Neural progenitor cell (in vitro differentiated cells): ENCODE results near the gene ANAPC10. TPM values are rescaled to one million over a fixed set of nuclear protein-coding genes. Genes with fewer than 3 reads are reported as not detected.

ENCODE experiments used
- DNase-seq: peaks from one replicate; pipeline ENCODE4 v3.0.0-alpha.2; 2016; ENCODE audit warnings: low spot score
- H2AFZ ChIP-seq: fragments of 200-600 bp; sonication (generic); replicated peaks from 2 replicates; pipeline ENCODE4 v1.6.1; 2016; ENCODE audit warnings: antibody characterized with exemption
- H3F3A ChIP-seq: fragments of 200-600 bp; sonication (generic); 2 replicates; pipeline ENCODE4 v1.6.1; 2016; ENCODE audit warnings: antibody characterized with exemption, low read depth
- H3K27ac ChIP-seq: fragments of 200-600 bp; sonication (generic); 2 replicates; pipeline ENCODE4 v1.5.1; 2016; ENCODE audit warnings: mild to moderate bottlenecking
- H3K27me3 ChIP-seq: fragments of 200-600 bp; sonication (generic); 2 replicates; pipeline ENCODE4 v1.6.1; 2016; ENCODE audit warnings: mild to moderate bottlenecking, moderate library complexity
- H3K36me3 ChIP-seq: fragments of 200-600 bp; sonication (generic); 2 replicates; pipeline ENCODE4 v1.5.1; 2016
- H3K4me1 ChIP-seq: fragments of 200-600 bp; sonication (generic); 2 replicates; pipeline ENCODE4 v1.6.1; 2016; ENCODE audit warnings: mixed run types
- H3K4me2 ChIP-seq: fragments of 200-600 bp; sonication (generic); 2 replicates; pipeline ENCODE4 v1.6.1; 2016
- H3K4me3 ChIP-seq: fragments of 200-600 bp; sonication (generic); 2 replicates; pipeline ENCODE4 v1.5.1; 2016
- H3K79me2 ChIP-seq: fragments of 200-600 bp; sonication (generic); 2 replicates; pipeline ENCODE4 v1.6.1; 2016; ENCODE audit warnings: low read depth
- H3K9ac ChIP-seq: fragments of 200-600 bp; sonication (generic); 2 replicates; pipeline ENCODE4 v1.6.1; 2016
- H3K9me3 ChIP-seq: fragments of 200-600 bp; sonication (generic); 2 replicates; pipeline ENCODE4 v1.5.1; 2016; ENCODE audit warnings: low read depth
- H4K20me1 ChIP-seq: fragments of 200-600 bp; sonication (generic); 2 replicates; pipeline ENCODE4 v1.6.1; 2016; ENCODE audit warnings: low read depth
- H3K27ac Mint-ChIP-seq: 3 replicates; pipeline ENCODE4 v1.8.0; 2021; ENCODE audit warnings: mixed read lengths
- H3K27me3 Mint-ChIP-seq: 2 replicates; pipeline ENCODE4 v1.8.0; 2022; ENCODE audit warnings: low read depth, mild to moderate bottlenecking, inconsistent platforms, moderate library complexity, mixed read lengths; ENCODE audit not compliant: insufficient read depth
- H3K36me3 Mint-ChIP-seq: 3 replicates; pipeline ENCODE4 v1.8.0; 2021; ENCODE audit warnings: mixed read lengths
- H3K4me1 Mint-ChIP-seq: 3 replicates; pipeline ENCODE4 v1.8.0; 2021; ENCODE audit warnings: mixed read lengths
- H3K4me3 Mint-ChIP-seq: 3 replicates; pipeline ENCODE4 v1.8.0; 2021; ENCODE audit warnings: mild to moderate bottlenecking, moderate library complexity, mixed read lengths
- H3K9me3 Mint-ChIP-seq: 3 replicates; pipeline ENCODE4 v1.8.0; 2020; ENCODE audit warnings: mixed read lengths
- EZH2 ChIP-seq: fragments of 200-600 bp; sonication (generic); IDR thresholded peaks from 2 replicates; pipeline ENCODE4 v1.6.1; 2017; ENCODE audit warnings: antibody characterized with exemption, mild to moderate bottlenecking, moderate library complexity
- EZH2phosphoT487 ChIP-seq: fragments of 200-600 bp; sonication (generic); IDR thresholded peaks from 2 replicates; pipeline ENCODE4 v1.6.1; 2017; ENCODE audit warnings: antibody characterized with exemption
- total RNA-seq: library from RNA; depleted of rRNA; stranded (reverse); fragments of >200 nt; gene quantifications from 2 replicates; pipeline ENCODE4 v1.2.3, GENCODE V29; 2015; ENCODE audit warnings: low replicate concordance
- TF ChIP-seq, protein P1 (sequence below): fragments of 200-600 bp; sonication (generic); IDR thresholded peaks from 2 replicates; pipeline ENCODE4 v1.5.1; 2017; ENCODE audit warnings: antibody characterized with exemption, mild to moderate bottlenecking

The ANAPC10 gene
- total RNA-seq, 1 donor from 2014 or later, result 48.4 TPM

DNA sequence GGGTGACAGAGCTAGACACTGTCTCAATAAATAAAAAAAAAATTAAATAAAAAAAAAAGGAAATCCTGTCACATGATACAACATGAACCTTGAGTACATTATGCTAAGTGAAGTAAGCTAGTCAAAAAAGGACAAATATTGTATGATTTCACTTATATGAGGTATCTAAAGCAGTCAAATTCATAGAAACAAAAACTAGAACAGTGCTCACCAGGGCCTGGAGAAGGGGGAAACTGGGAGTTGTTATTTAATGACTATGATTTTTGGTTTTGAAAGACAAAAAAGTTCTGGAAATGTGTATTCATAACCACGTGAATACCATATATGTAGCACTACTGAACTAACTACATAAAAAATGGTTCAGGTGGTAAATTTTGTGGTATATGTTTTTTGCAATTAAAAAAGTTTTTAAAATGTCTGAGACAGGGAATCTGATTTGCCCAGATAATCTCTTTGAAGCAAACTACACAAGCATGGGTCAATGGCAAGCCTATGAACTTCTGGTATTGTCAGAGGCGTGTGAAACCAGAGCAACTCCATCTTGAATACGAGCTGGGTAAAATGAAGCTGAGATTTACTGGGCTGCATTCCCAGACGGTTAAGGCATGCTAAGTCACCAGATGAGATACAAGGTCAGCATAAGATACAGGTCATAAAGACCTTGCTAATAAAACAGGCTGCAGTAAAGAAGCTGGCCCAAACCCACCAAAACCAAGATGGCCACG lies 42.3 kb downstream of the ANAPC10 start:
- Histone ChIP-seq H2AFZ (no peak overlapping the region), H3K79me2 (peaks cover 3% of the 10 kb centered on the region), H3K9me3 (no peaks in the 10 kb centered on the region), H3K27me3 (no peaks in the 10 kb centered on the region), H3K4me3 (no peak overlapping the region), H3K9ac (no peak overlapping the region), H4K20me1 (no peaks in the 10 kb centered on the region), H3K4me2 (no peak overlapping the region), H3F3A (no peaks in the 10 kb centered on the region), H3K36me3 (no peaks in the 10 kb centered on the region), H3K27ac (no peak overlapping the region), H3K4me1 (no peaks in the 10 kb centered on the region)
- TF ChIP-seq, protein P1, sequence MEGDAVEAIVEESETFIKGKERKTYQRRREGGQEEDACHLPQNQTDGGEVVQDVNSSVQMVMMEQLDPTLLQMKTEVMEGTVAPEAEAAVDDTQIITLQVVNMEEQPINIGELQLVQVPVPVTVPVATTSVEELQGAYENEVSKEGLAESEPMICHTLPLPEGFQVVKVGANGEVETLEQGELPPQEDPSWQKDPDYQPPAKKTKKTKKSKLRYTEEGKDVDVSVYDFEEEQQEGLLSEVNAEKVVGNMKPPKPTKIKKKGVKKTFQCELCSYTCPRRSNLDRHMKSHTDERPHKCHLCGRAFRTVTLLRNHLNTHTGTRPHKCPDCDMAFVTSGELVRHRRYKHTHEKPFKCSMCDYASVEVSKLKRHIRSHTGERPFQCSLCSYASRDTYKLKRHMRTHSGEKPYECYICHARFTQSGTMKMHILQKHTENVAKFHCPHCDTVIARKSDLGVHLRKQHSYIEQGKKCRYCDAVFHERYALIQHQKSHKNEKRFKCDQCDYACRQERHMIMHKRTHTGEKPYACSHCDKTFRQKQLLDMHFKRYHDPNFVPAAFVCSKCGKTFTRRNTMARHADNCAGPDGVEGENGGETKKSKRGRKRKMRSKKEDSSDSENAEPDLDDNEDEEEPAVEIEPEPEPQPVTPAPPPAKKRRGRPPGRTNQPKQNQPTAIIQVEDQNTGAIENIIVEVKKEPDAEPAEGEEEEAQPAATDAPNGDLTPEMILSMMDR, result no peak
- TF ChIP-seq EZH2phosphoT487 (no peak), EZH2 (no peak)
- Mint-ChIP-seq H3K27me3 (no peaks in the 10 kb centered on the region), H3K36me3 (peaks cover 18% of the 10 kb centered on the region), H3K27ac (no peak overlapping the region), H3K4me1 (peaks cover 2% of the 10 kb centered on the region), H3K4me3 (no peak overlapping the region), H3K9me3 (no peaks in the 10 kb centered on the region)
- DNase-seq, result no peak

DNA sequence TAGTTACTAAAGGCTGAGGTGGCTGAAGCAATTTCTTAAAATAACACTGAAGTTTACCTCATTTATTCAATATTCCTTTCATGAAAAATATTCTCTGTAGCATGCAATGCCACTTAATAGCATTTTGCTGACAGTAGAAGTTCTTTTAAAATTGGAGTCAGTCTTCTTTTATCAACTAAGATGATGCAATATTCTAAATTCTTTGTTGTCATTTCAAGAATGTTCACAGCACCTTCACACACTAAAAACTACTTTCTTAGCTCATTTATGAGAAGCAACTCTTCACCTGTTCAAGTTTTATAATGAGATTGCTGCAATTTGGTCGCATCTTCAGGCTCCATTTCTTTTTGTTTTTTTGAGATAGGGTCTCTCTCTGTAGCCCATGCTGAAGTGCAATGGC lies 48.8 kb downstream of the ANAPC10 start:
- Histone ChIP-seq H3K9ac (no peak overlapping the region), H3F3A (no peaks in the 10 kb centered on the region), H4K20me1 (peaks cover 6% of the 10 kb centered on the region), H3K27me3 (no peaks in the 10 kb centered on the region), H2AFZ (no peak overlapping the region), H3K79me2 (peaks cover 8% of the 10 kb centered on the region), H3K36me3 (no peaks in the 10 kb centered on the region), H3K27ac (no peak overlapping the region), H3K4me2 (no peak overlapping the region), H3K9me3 (no peaks in the 10 kb centered on the region), H3K4me3 (no peak overlapping the region), H3K4me1 (peaks cover 6% of the 10 kb centered on the region)
- TF ChIP-seq EZH2phosphoT487, result no peak
- no peak for TF ChIP-seq EZH2
- TF ChIP-seq, protein P1, result no peak
- Mint-ChIP-seq H3K36me3 (peaks cover 21% of the 10 kb centered on the region), H3K9me3 (peaks cover 4% of the 10 kb centered on the region), H3K27me3 (no peaks in the 10 kb centered on the region), H3K4me1 (peaks cover 3% of the 10 kb centered on the region), H3K27ac (no peak overlapping the region), H3K4me3 (no peak overlapping the region)
- DNase-seq, result no peak

DNA sequence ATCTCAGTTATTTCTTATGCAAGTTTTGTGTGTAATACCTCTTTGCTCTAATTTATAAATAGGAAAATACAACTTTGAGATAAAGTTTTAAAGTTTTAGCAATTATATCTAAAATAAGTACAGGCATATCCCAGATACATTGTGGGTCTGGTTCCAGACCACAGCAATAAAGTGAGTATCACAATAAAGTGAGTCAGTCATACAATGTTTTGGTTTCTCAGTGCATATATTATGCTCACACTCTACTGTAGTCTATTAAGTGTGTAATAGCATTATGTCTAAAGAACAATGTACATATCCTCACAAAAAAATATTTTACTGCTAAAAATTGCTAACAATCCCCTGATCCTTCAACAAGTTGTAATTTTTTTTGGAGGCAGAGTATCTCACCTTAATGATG lies 49.2 kb downstream of the ANAPC10 start:
- H3F3A ChIP-seq, result no peaks in the 10 kb centered on the region
- peaks cover 9% of the 10 kb centered on the region for H4K20me1 ChIP-seq
- H3K9me3 ChIP-seq, result no peaks in the 10 kb centered on the region
- peaks cover 7% of the 10 kb centered on the region for H3K4me1 Mint-ChIP-seq
- no peak overlapping the region for H3K4me3 ChIP-seq
- H3K27me3 ChIP-seq, result no peaks in the 10 kb centered on the region
- peaks cover 11% of the 10 kb centered on the region for H3K79me2 ChIP-seq
- DNase-seq, result no peak
- H3K4me2 ChIP-seq, result no peak overlapping the region
- H3K27ac ChIP-seq, result no peak overlapping the region
- TF ChIP-seq EZH2 (no peak), EZH2phosphoT487 (no peak)
- TF ChIP-seq, protein P1, result no peak
- H3K27me3 Mint-ChIP-seq, result no peaks in the 10 kb centered on the region
- H3K4me3 Mint-ChIP-seq, result no peak overlapping the region
- H3K9ac ChIP-seq, result no peak overlapping the region
- H3K27ac Mint-ChIP-seq, result no peak overlapping the region
- H3K36me3 ChIP-seq, result no peaks in the 10 kb centered on the region
- peaks cover 4% of the 10 kb centered on the region for H3K9me3 Mint-ChIP-seq
- H2AFZ ChIP-seq, result no peak overlapping the region
- peaks cover 10% of the 10 kb centered on the region for H3K4me1 ChIP-seq
- H3K36me3 Mint-ChIP-seq, result peaks cover 21% of the 10 kb centered on the region
